Neural cell (in vitro differentiated cells): ENCODE results near the gene NDOR1. TPM values are rescaled to one million over a fixed set of nuclear protein-coding genes. Genes with fewer than 3 reads are reported as not detected.

Source experiments
- H2AFZ ChIP-seq: fragments of 200-600, 300-800 bp; sonication (generic), shearing (Covaris generic); 2 replicates; pipeline ENCODE4 v1.6.0; 2014; ENCODE audit warnings: low read depth, mild to moderate bottlenecking, antibody characterized with exemption, low read length, moderate library complexity
- H3F3A ChIP-seq: fragments of 200-600 bp; shearing (Covaris generic); 2 replicates; pipeline ENCODE4 v1.6.1; 2016; ENCODE audit warnings: mild to moderate bottlenecking, moderate library complexity, mixed read lengths, antibody characterized with exemption, low read length; ENCODE audit not compliant: insufficient read depth, poor library complexity, severe bottlenecking
- H3K27ac ChIP-seq: fragments of 200-600, 300-800 bp; sonication (generic), shearing (Covaris generic); 2 replicates; pipeline ENCODE4 v1.5.1; 2014; ENCODE audit warnings: mild to moderate bottlenecking, low read length, moderate library complexity
- H3K27me3 ChIP-seq: fragments of 300-800, 200-600 bp; sonication (generic), shearing (Covaris generic); 2 replicates; pipeline ENCODE4 v1.6.0; 2014; ENCODE audit warnings: mild to moderate bottlenecking, low read depth, low read length, moderate library complexity; ENCODE audit not compliant: insufficient read depth
- H3K36me3 ChIP-seq: fragments of 300-800, 200-600 bp; sonication (generic), shearing (Covaris generic); 2 replicates; pipeline ENCODE4 v1.5.1; 2014; ENCODE audit warnings: mild to moderate bottlenecking, antibody characterized with exemption, low read length, moderate library complexity; ENCODE audit not compliant: insufficient read depth
- H3K4me2 ChIP-seq: fragments of 300-800, 200-600 bp; sonication (generic), shearing (Covaris generic); 2 replicates; pipeline ENCODE4 v1.6.0; 2014; ENCODE audit warnings: mild to moderate bottlenecking, low read length
- H3K4me3 ChIP-seq: fragments of 300-800, 200-600 bp; sonication (generic), shearing (Covaris generic); 2 replicates; pipeline ENCODE4 v1.5.1; 2014; ENCODE audit warnings: mild to moderate bottlenecking, low read length, moderate library complexity
- H3K79me2 ChIP-seq: fragments of 200-600 bp; shearing (Covaris generic); replicated peaks from 2 replicates; pipeline ENCODE4 v1.6.0; 2014; ENCODE audit warnings: mild to moderate bottlenecking, low read length, moderate library complexity; ENCODE audit not compliant: insufficient read depth
- H3K9ac ChIP-seq: fragments of 300-800, 200-600 bp; sonication (generic), shearing (Covaris generic); 2 replicates; pipeline ENCODE4 v1.6.1; 2016; ENCODE audit warnings: mild to moderate bottlenecking, low read length, mixed read lengths
- H3K9me2 ChIP-seq: fragments of 200-600 bp; shearing (Covaris generic); 2 replicates; pipeline ENCODE4 v1.6.1; 2016; ENCODE audit warnings: mild to moderate bottlenecking, low read length, mixed read lengths; ENCODE audit not compliant: insufficient read depth
- H3K9me3 ChIP-seq: fragments of 200-600, 300-800 bp; sonication (generic), shearing (Covaris generic); 2 replicates; pipeline ENCODE4 v1.6.1; 2016; ENCODE audit warnings: mild to moderate bottlenecking, mixed run types, low read length, moderate library complexity, mixed read lengths
- H4K20me1 ChIP-seq: fragments of 200-600 bp; shearing (Covaris generic); 2 replicates; pipeline ENCODE4 v1.6.1; 2016; ENCODE audit warnings: mild to moderate bottlenecking, mixed run types; ENCODE audit not compliant: insufficient read depth
- CTCF ChIP-seq: fragments of 450-650 bp; IDR thresholded peaks from 2 replicates; pipeline ENCODE4 v1.5.1; 2014; ENCODE audit warnings: antibody characterized with exemption, mild to moderate bottlenecking, moderate library complexity; ENCODE audit not compliant: poor library complexity, severe bottlenecking
- EP300 ChIP-seq: fragments of 450-650 bp; conservative IDR thresholded peaks from 2 replicates; pipeline ENCODE4 v1.6.1; 2014; ENCODE audit warnings: antibody characterized with exemption, mild to moderate bottlenecking, moderate library complexity; ENCODE audit not compliant: poor library complexity, severe bottlenecking
- EZH2 ChIP-seq: fragments of 200-600, 300-800 bp; shearing (Covaris generic), sonication (generic); IDR thresholded peaks from 2 replicates; pipeline ENCODE4 v1.6.1; 2014; ENCODE audit warnings: antibody characterized with exemption, low read length, borderline replicate concordance, mild to moderate bottlenecking; ENCODE audit not compliant: insufficient read depth, poor library complexity, severe bottlenecking
- MXI1 ChIP-seq: fragments of 450-650 bp; conservative IDR thresholded peaks from 2 replicates; pipeline ENCODE4 v1.6.1; 2014; ENCODE audit warnings: antibody characterized with exemption, mild to moderate bottlenecking; ENCODE audit not compliant: poor library complexity, severe bottlenecking
- POLR2AphosphoS5 ChIP-seq: IDR thresholded peaks from 2 replicates; pipeline ENCODE4 v1.6.1; 2012
- RAD21 ChIP-seq: fragments of 450-650 bp; conservative IDR thresholded peaks from 2 replicates; pipeline ENCODE4 v1.6.1; 2014; ENCODE audit warnings: antibody characterized with exemption, mild to moderate bottlenecking, moderate library complexity
- REST ChIP-seq: IDR thresholded peaks from 2 replicates; pipeline ENCODE4 v1.6.1; 2012; ENCODE audit warnings: borderline replicate concordance
- SMC3 ChIP-seq: fragments of 450-650 bp; conservative IDR thresholded peaks from 2 replicates; pipeline ENCODE4 v1.6.1; 2014; ENCODE audit warnings: antibody characterized with exemption, mild to moderate bottlenecking, moderate library complexity; ENCODE audit not compliant: poor library complexity
- TAF1 ChIP-seq: IDR thresholded peaks from 2 replicates; pipeline ENCODE4 v1.6.1; 2012; ENCODE audit warnings: low read depth
- polyA minus RNA-seq: library from RNA; depleted of rRNA, polyadenylated mRNA; stranded (reverse); fragments of >200 nt; gene quantifications from 2 replicates; pipeline ENCODE4 v1.2.3, GENCODE V29; 2014
- polyA plus RNA-seq: library from polyadenylated mRNA; depleted of rRNA; stranded (reverse); fragments of >200 nt; gene quantifications from 2 replicates; pipeline ENCODE4 v1.2.3, GENCODE V29; 2014

The NDOR1 gene
- 8.8 and 18.2 TPM in 2 replicates for polyA plus RNA-seq
- 8.0 and 8.8 TPM in 2 replicates for polyA minus RNA-seq

GRCh38 chr9:137205126-137206069 is at the start of gene NDOR1, which contains the start of gene TMEM203:
TSS of gene NDOR1 (plus strand) at chr9:137205700. CDS start at chr9:137205778, 78 bp downstream.
TSS of gene TMEM203 (minus strand) at chr9:137205648. CDS start at chr9:137205414, 234 bp downstream.
- Histone ChIP-seq H3K9me3 (no peaks in the 10 kb centered on the region), H3K4me2 (peak within 1 kb of the TSS; percentile 91), H2AFZ (peak within 1 kb of the TSS; percentile 69), H4K20me1 (no peaks in the 10 kb centered on the region), H3K4me3 (peak within 1 kb of the TSS; percentile 100), H3K79me2 (peaks cover 31% of the 10 kb centered on the region), H3K9me2 (no peaks in the 10 kb centered on the region), H3K27ac (peak within 1 kb of the TSS; percentile 63), H3F3A (no peaks in the 10 kb centered on the region), H3K27me3 (no peaks in the 10 kb centered on the region), H3K36me3 (no peaks in the 10 kb centered on the region), H3K9ac (peak within 1 kb of the TSS; percentile 83)
- peak; percentile 56 for TF ChIP-seq EP300
- TF ChIP-seq CTCF = no peak
- no peak for TF ChIP-seq EZH2
- peak; percentile 7 for TF ChIP-seq RAD21
- peak; percentile 6 for TF ChIP-seq SMC3
- peak; percentile 95 for TF ChIP-seq POLR2AphosphoS5
- peak; percentile 96 for TF ChIP-seq MXI1
- TF ChIP-seq TAF1 = peak; percentile 54
- TF ChIP-seq REST = no peak

GRCh38 chr9:137156567-137157375 is 48.7 kb upstream of the NDOR1 start:
- Histone ChIP-seq H4K20me1 (no peaks in the 10 kb centered on the region), H3K27ac (no peak overlapping the region), H3K79me2 (no peaks in the 10 kb centered on the region), H3K36me3 (no peaks in the 10 kb centered on the region), H3K4me3 (peak overlapping the region; percentile 54), H3K9me3 (no peaks in the 10 kb centered on the region), H3F3A (no peaks in the 10 kb centered on the region), H3K27me3 (peaks cover 65% of the 10 kb centered on the region), H2AFZ (no peak overlapping the region), H3K9me2 (no peaks in the 10 kb centered on the region), H3K4me2 (no peak overlapping the region), H3K9ac (no peak overlapping the region)
- TF ChIP-seq SMC3 (no peak), REST (no peak), CTCF (no peak), EZH2 (no peak), MXI1 (no peak), RAD21 (no peak), EP300 (no peak), POLR2AphosphoS5 (no peak), TAF1 (no peak)
